Ramos (cell line): Measurements from ENCODE around the gene MYL6B.

Experiments used
- in situ Hi-C: fragments of 300-500 bp; cut with MboI; formaldehyde crosslinking; loops from one replicate; pipeline ENCODE4 v1.14.3; 2022; ENCODE audit warnings: low sequenced_read_pairs; ENCODE audit not compliant: unreplicated experiment

MYL6B gene

GRCh38 chr12:56197921-56198635 is 45.7 kb downstream of the MYL6B start:
- in situ Hi-C loops: loop anchor here (10.0 kb wide), 1 partner anchor 267 kb away; the partner anchor contains the start of gene SPRYD4

- in situ Hi-C loops: loop anchor here (10.0 kb wide), 1 partner anchor 266 kb away; the partner anchor contains the start of gene SPRYD4
Observed at GRCh38 chr12:56198836-56199235, 46.4 kb downstream of the MYL6B start.

- in situ Hi-C loops: no loop called here
Observed at GRCh38 chr12:56202366-56202765, 50.0 kb downstream of the MYL6B start.

DNA sequence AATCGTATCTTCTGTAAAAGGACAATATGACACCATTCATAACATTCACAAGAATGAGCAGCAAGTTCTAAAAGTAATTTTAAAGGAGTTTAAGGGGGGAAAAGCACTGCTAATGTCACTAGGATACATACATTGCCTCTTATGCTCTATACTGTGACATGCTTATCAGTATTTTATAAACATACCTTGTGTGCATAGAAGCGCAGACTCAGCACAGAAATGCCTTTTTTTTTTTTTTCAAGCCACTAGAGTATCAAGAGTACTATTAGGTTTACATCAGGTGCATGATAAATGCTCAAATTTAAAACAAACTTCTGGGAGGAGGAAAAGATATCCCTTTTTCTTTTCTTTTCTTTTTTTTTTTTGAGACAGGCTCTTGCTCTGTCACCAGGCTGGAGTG is 50.5 kb downstream of the MYL6B start:
- in situ Hi-C loops: no loop called here

- in situ Hi-C loops: no loop called here
Observed at GRCh38 chr12:56204275-56204674, 51.9 kb downstream of the MYL6B start.

DNA sequence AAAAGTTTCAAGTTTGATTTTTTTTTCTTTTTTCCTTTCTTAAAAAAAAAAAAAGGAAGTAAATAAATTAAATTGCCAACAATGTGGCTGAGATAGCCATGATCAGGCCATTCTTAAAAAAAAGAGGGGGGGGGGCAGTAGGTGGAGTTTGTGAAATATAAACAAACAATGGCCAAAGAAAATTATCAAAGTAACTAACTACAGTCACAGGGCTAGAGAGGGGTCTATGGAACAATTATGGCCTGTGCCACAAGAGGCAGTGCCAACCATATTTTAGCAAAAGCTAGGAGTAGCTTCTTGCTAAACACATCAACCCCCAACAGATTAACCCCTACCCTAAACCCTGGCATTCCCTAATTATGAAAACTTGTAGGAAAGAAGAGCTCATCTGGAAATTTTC is 53.1 kb downstream of the MYL6B start:
- in situ Hi-C loops: no loop called here

GRCh38 chr12:56206452-56207166 is 54.2 kb downstream of the MYL6B start:
- in situ Hi-C loops: no loop called here
